Small intestine (tissue), 7 donors: ENCODE data around the gene NEURL1B. TPM values are rescaled to one million over a fixed set of nuclear protein-coding genes. Genes with fewer than 3 reads are reported as not detected.
A peak's percentile ranks its signal among the peaks of the same experiment; 100 is the strongest.

Source experiments
- DNase-seq, 2 donors: peaks; one replicate each; pipeline versions ENCODE4 v3.0.0 to v3.0.0-alpha.2; 2013
- FAIRE-seq: peaks from 2 replicates; lab custom pipeline; 2012; peaks lifted over from hg19 to GRCh38; lab: Jason Lieb, UNC
- H3K27ac ChIP-seq, 3 donors: one replicate each; pipeline ENCODE4 v1.5.1; 2013; ENCODE audit warnings: low read length in 2 of 3, mild to moderate bottlenecking in 2 of 3, control low read depth in 1 of 3, inconsistent platforms in 1 of 3, low read depth in 1 of 3, moderate library complexity in 1 of 3
- H3K27me3 ChIP-seq, 3 donors: one replicate each; pipeline ENCODE4 v1.6.1; 2013; ENCODE audit warnings: low read length in 3 of 3, inconsistent platforms in 1 of 3; ENCODE audit not compliant: control insufficient read depth in 3 of 3, insufficient read depth in 3 of 3
- H3K36me3 ChIP-seq, 3 donors: one replicate each; pipeline ENCODE4 v1.6.1; 2013; ENCODE audit warnings: low read length in 3 of 3, inconsistent platforms in 1 of 3, low read depth in 1 of 3, mild to moderate bottlenecking in 1 of 3, moderate library complexity in 1 of 3; ENCODE audit not compliant: control insufficient read depth in 3 of 3, insufficient read depth in 2 of 3
- H3K4me1 ChIP-seq, 3 donors: one replicate each; pipeline ENCODE4 v1.6.1; 2013; ENCODE audit warnings: low read length in 2 of 3, inconsistent platforms in 1 of 3, low read depth in 1 of 3, mild to moderate bottlenecking in 1 of 3, moderate library complexity in 1 of 3; ENCODE audit not compliant: control insufficient read depth in 3 of 3, insufficient read depth in 2 of 3
- H3K4me3 ChIP-seq, 3 donors: one replicate each; pipeline ENCODE4 v1.5.1; 2013; ENCODE audit warnings: low read length in 3 of 3, control low read depth in 1 of 3, inconsistent platforms in 1 of 3, low read depth in 1 of 3, mild to moderate bottlenecking in 1 of 3, moderate library complexity in 1 of 3
- H3K9me3 ChIP-seq, 2 donors: one replicate each; pipeline ENCODE4 v1.6.1; 2013; ENCODE audit warnings: low read depth in 1 of 2, low read length in 1 of 2; ENCODE audit not compliant: control insufficient read depth in 2 of 2, insufficient read depth in 1 of 2
- WGBS, 3 donors: extraction: QIAGEN DNeasy Blood & Tissue Kit; methylation state at CpG; one replicate each; pipeline ENCODE4 v1.1.7; 2013; 5-methylcytosine and 5-hydroxymethylcytosine counted together
- polyA plus RNA-seq, 4 donors: library from polyadenylated mRNA; stranded (reverse) in 3 of 4; unstranded in 1 of 4; fragments of 200-250 nt in 3 of 4; fragments of 120-200 nt in 1 of 4; gene quantifications; one replicate each; pipeline versions ENCODE4 v1.2.1 to v1.2.3, GENCODE V29; 2013
- donor health status: healthy with polysubstance abuse.
- donor health status: control.
- donor health status: control.
- donor health status: Bipolar disorder and iron deficiency.
- donor health status: healthy.

NEURL1B gene
- polyA plus RNA-seq, 4 donors: 2.7 to 21.0 (median 10.9) TPM

GRCh38 chr5:172685091-172685490 is 44.0 kb downstream of the NEURL1B start:
- no peak overlapping the region for H3K27ac ChIP-seq
- WGBS, 3 donors: 83 to 99% (median 89%) methylated on average over 4 of the region's 4 CpGs
- H3K27me3 ChIP-seq: peaks cover 0 to 2% (median 0%) of the 10 kb centered on the region in 3 donors
- H3K4me1 ChIP-seq: peaks cover 2 to 27% (median 10%) of the 10 kb centered on the region in 3 donors
- no peak for DNase-seq
- H3K4me3 ChIP-seq: no peak overlapping the region
- H3K9me3 ChIP-seq: peaks cover 0 to 3% of the 10 kb centered on the region in 2 donors
- FAIRE-seq: no peak
- peaks cover 0 to 39% (median 3%) of the 10 kb centered on the region in 3 donors for H3K36me3 ChIP-seq

- Histone ChIP-seq H3K4me3 (no peak overlapping the region), H3K9me3 (peaks cover 0 to 3% of the 10 kb centered on the region in 2 donors), H3K27me3 (peaks cover 0 to 2% (median 0%) of the 10 kb centered on the region in 3 donors), H3K4me1 (peaks cover 2 to 24% (median 8%) of the 10 kb centered on the region in 3 donors), H3K36me3 (peaks cover 0 to 46% (median 3%) of the 10 kb centered on the region in 3 donors), H3K27ac (no peak overlapping the region)
- WGBS, 3 donors: 89 to 93% (median 93%) methylated on average over 10 of the region's 10 CpGs
- FAIRE-seq: no peak
- DNase-seq: no peak
Observed at GRCh38 chr5:172686111-172686510, 45.0 kb downstream of the NEURL1B start.

- H3K27me3 ChIP-seq: peaks cover 0 to 2% (median 0%) of the 10 kb centered on the region in 3 donors
- peaks cover 2 to 24% (median 8%) of the 10 kb centered on the region in 3 donors for H3K4me1 ChIP-seq
- peaks cover 0 to 46% (median 3%) of the 10 kb centered on the region in 3 donors for H3K36me3 ChIP-seq
- FAIRE-seq (no peak), DNase-seq (no peak)
- 92 to 94% (median 93%) methylated on average over 37 of the region's 37 CpGs for WGBS, 3 donors
- no peak overlapping the region for H3K27ac ChIP-seq
- no peaks in the 10 kb centered on the region for H3K9me3 ChIP-seq
- no peak overlapping the region for H3K4me3 ChIP-seq
Observed at GRCh38 chr5:172686539-172687390, 45.7 kb downstream of the NEURL1B start.

- FAIRE-seq (no peak), DNase-seq (peak; percentile 59 to 74)
- Histone ChIP-seq H3K9me3 (no peaks in the 10 kb centered on the region), H3K27me3 (peaks cover 0 to 2% (median 0%) of the 10 kb centered on the region in 3 donors), H3K4me1 (peaks cover 2 to 24% (median 8%) of the 10 kb centered on the region in 3 donors), H3K27ac (peak overlapping the region; percentile 8 to 56 (median 29)), H3K36me3 (peaks cover 0 to 43% (median 3%) of the 10 kb centered on the region in 3 donors), H3K4me3 (no peak overlapping the region)
- WGBS, 3 donors: 20 to 50% (median 35%) methylated on average over 4 of the region's 4 CpGs
Observed at GRCh38 chr5:172687940-172688339, 46.9 kb downstream of the NEURL1B start.

GRCh38 chr5:172688349-172689217 is 47.5 kb downstream of the NEURL1B start:
- Histone ChIP-seq H3K27me3 (peaks cover 0 to 2% (median 0%) of the 10 kb centered on the region in 3 donors), H3K4me1 (peaks cover 2 to 24% (median 8%) of the 10 kb centered on the region in 3 donors), H3K36me3 (peaks cover 0 to 43% (median 3%) of the 10 kb centered on the region in 3 donors), H3K4me3 (no peak overlapping the region), H3K27ac (peak overlapping the region; percentile 5 to 56 (median 8)), H3K9me3 (no peaks in the 10 kb centered on the region)
- FAIRE-seq (no peak), DNase-seq (peak in 1 of 2 donors; percentile 52)
- 41 to 47% (median 44%) methylated on average over 11 of the region's 11 CpGs for WGBS, 3 donors

GRCh38 chr5:172689218-172689572 is 48.1 kb downstream of the NEURL1B start:
- Histone ChIP-seq H3K36me3 (peaks cover 0 to 41% (median 3%) of the 10 kb centered on the region in 3 donors), H3K9me3 (no peaks in the 10 kb centered on the region), H3K27me3 (peaks cover 0 to 1% (median 0%) of the 10 kb centered on the region in 3 donors), H3K4me3 (no peak overlapping the region), H3K27ac (peak overlapping the region in 1 of 3 donors; percentile 5), H3K4me1 (peaks cover 2 to 24% (median 8%) of the 10 kb centered on the region in 3 donors)
- 22 to 62% (median 40%) methylated on average over 7 of the region's 7 CpGs for WGBS, 3 donors
- FAIRE-seq: no peak
- no peak for DNase-seq

- H3K27me3 ChIP-seq: no peaks in the 10 kb centered on the region
- H3K36me3 ChIP-seq: peaks cover 0 to 40% (median 3%) of the 10 kb centered on the region in 3 donors
- no peaks in the 10 kb centered on the region for H3K9me3 ChIP-seq
- H3K4me1 ChIP-seq: peaks cover 2 to 24% (median 8%) of the 10 kb centered on the region in 3 donors
- H3K4me3 ChIP-seq: no peak overlapping the region
- 79 to 88% (median 85%) methylated on average over 10 of the region's 10 CpGs for WGBS, 3 donors
- no peak overlapping the region for H3K27ac ChIP-seq
- no peak for DNase-seq
- no peak for FAIRE-seq
Observed at GRCh38 chr5:172689801-172690200, 48.7 kb downstream of the NEURL1B start.
